ENCODE results near the gene SWAP70. TPM values are rescaled to one million over a fixed set of nuclear protein-coding genes. Genes with fewer than 3 reads are reported as not detected.

The SWAP70 gene
- total and polyA plus RNA-seq, 2 of the 8 experiments (the other 6 are each of a cell fraction or from before 2014, with no cell fraction given), result 14.8 to 37.5 TPM

DNA sequence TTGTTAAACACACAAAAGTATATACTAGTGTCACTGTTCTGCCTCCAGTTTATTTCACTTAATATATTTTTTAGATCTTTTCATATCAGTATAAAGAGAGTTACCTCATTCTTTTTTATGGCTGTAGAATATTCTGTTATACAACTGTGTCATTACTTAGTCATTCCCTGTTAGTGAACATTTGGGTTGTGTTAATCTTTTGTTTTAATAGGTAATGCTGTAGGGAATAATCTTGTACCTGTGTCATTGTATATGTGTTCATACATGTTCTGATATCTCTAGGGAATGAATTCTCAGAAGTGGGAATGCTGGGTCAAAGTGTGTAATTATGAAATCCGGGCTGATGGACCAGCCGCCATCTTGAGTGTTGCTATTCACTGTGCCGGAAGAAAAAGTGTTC is 71.4 kb downstream of the SWAP70 start:
- 95% methylated on average over 3 of the region's 3 CpGs; no CpG with 5 or more reads in 1 of the 2 experiments for WGBS, 2 experiments (ENCODE audit: extremely low coverage in 1 of 2, insufficient coverage in 1 of 2, insufficient read length in 1 of 2, insufficient replicate concordance in 2 of 2, low coverage in 1 of 2, low lambda C conversion rate in 2 of 2, missing lambda C conversion rate in 1 of 2)
- no peak for FAIRE-seq

More for the DNA sequence above, 71.4 kb downstream of the SWAP70 start:
- H4K91ac ChIP-seq (replicated peaks; ENCODE audit: insufficient read length, low read length), result no peak overlapping the region
- ChIA-PET CTCF (ENCODE audit: partially characterized antibody) (interaction anchor here (1.5 to 2.1 kb wide), 2 partner anchors 13 to 122 kb away, joined by 4 to 7 read pairs; no protein-coding TSS in a partner anchor), POLR2A (ENCODE audit: partially characterized antibody) (no interaction called here)
- H3K4ac ChIP-seq (replicated peaks; ENCODE audit: insufficient read length, low read depth, low read length), result no peak overlapping the region
- no peak overlapping the region for H4K8ac ChIP-seq (ENCODE audit: extremely low read depth, insufficient read depth, low read length)
- no peak for DNase-seq (ENCODE audit: low read depth in 1 of 2, low spot score in 2 of 2)
- no peak overlapping the region for H2BK15ac ChIP-seq (ENCODE audit: low read length)
- no peak overlapping the region for H2AFZ ChIP-seq (ENCODE audit: low read length)
- peaks cover 13 to 47% (median 23%) of the 10 kb centered on the region in 4 experiments for H3K36me3 ChIP-seq (ENCODE audit: control insufficient read depth in 2 of 4, insufficient read depth in 4 of 4, low read length in 3 of 4)
- H3K79me1 ChIP-seq (ENCODE audit: low read depth, low read length), result 0 out of 2 replicates have a peak, but pooled peaks cover 2% of the 10 kb centered on the region
- no peaks in the 10 kb centered on the region for H3K9me3 ChIP-seq (ENCODE audit: insufficient read depth in 2 of 2, low read depth in 1 of 2, low read length in 1 of 2)
- no peak overlapping the region for H3K27ac ChIP-seq (ENCODE audit: low read depth, low read length)
- H3K27me3 ChIP-seq (replicated peaks in 1 of 4; ENCODE audit: control insufficient read depth in 3 of 4, extremely low read depth in 1 of 4, insufficient read depth in 3 of 4, low read length in 3 of 4), result no peaks in the 10 kb centered on the region
- H3K23me2 ChIP-seq (ENCODE audit: low read depth, low read length), result no peaks in the 10 kb centered on the region
- TF ChIP-seq ZNF274 (IDR thresholded peaks at IDR 0.05; ENCODE audit: borderline replicate concordance, extremely low read depth, low read length), result no peak
- no peak for TF ChIP-seq EZH2 (IDR thresholded peaks at IDR 0.05; ENCODE audit: low read depth, low read length, severe bottlenecking)
- TF ChIP-seq BACH1 (IDR thresholded peaks at IDR 0.05; ENCODE audit: low read length), result no peak
- no peak for TF ChIP-seq HDAC6 (IDR thresholded peaks at IDR 0.05; ENCODE audit: low read depth, low read length)
- TF ChIP-seq CTBP2 (IDR thresholded peaks at IDR 0.05; ENCODE audit: borderline replicate concordance, insufficient read depth, insufficient read length, low read length), result no peak
- TF ChIP-seq HDAC2 (IDR thresholded peaks at IDR 0.05; ENCODE audit: borderline replicate concordance in 1 of 2, low read depth in 2 of 2, low read length in 2 of 2), result no peak
- TF ChIP-seq MAFK (IDR thresholded peaks at IDR 0.05; ENCODE audit: low read depth, low read length), result no peak
- no peak for TF ChIP-seq POU5F1 (IDR thresholded peaks at IDR 0.05; ENCODE audit: low read depth, low read length)
- TF ChIP-seq TAF1 (IDR thresholded peaks at IDR 0.05; ENCODE audit: low read depth, low read length), result no peak
- H3K9ac ChIP-seq (replicated peaks in 1 of 4; ENCODE audit: extremely low read depth in 1 of 4, low read depth in 3 of 4, low read length in 3 of 4), result no peak overlapping the region
- no peak overlapping the region for H2BK5ac ChIP-seq (ENCODE audit: low read depth, low read length)
- no peaks in the 10 kb centered on the region for H3K4me1 ChIP-seq (replicated peaks in 1 of 4; ENCODE audit: control insufficient read depth in 3 of 4, insufficient read depth in 4 of 4, low read length in 3 of 4)
- no peak overlapping the region for H3K23ac ChIP-seq (ENCODE audit: insufficient read length)
- H3K4me3 ChIP-seq (ENCODE audit: extremely low read depth in 1 of 4, insufficient read depth in 2 of 4, low read depth in 3 of 4, low read length in 4 of 4), result no peak overlapping the region
- H3K4me2 ChIP-seq (ENCODE audit: insufficient read depth in 1 of 2, low read depth in 2 of 2, low read length in 2 of 2), result no peak overlapping the region
- no peaks in the 10 kb centered on the region for H3K79me2 ChIP-seq (ENCODE audit: control insufficient read depth in 1 of 2, insufficient read depth in 2 of 2, low read length in 2 of 2)
- H4K20me1 ChIP-seq (replicated peaks in 1 of 2; ENCODE audit: control insufficient read depth in 1 of 2, insufficient read depth in 2 of 2, low read length in 2 of 2), result no peaks in the 10 kb centered on the region
- no peak overlapping the region for H3K18ac ChIP-seq (ENCODE audit: extremely low read depth, low read length)
- no peak overlapping the region for H2AK5ac ChIP-seq (ENCODE audit: low read depth, low read length)
- H4K5ac ChIP-seq (ENCODE audit: insufficient read length, low read depth, low read length), result no peak overlapping the region
- H2BK12ac ChIP-seq (ENCODE audit: low read depth, low read length), result no peak overlapping the region
- H2BK120ac ChIP-seq (replicated peaks; ENCODE audit: low read depth, low read length), result no peak overlapping the region
- no peak overlapping the region for H2BK20ac ChIP-seq (ENCODE audit: low read length)
- no peak overlapping the region for H3K56ac ChIP-seq (replicated peaks; ENCODE audit: insufficient read length, low read depth, low read length)
- H3K14ac ChIP-seq (ENCODE audit: insufficient read length), result no peak overlapping the region
